ENCODE data around the gene JARID2.
A peak's percentile ranks its signal among the peaks of the same experiment; 100 is the strongest.

The JARID2 gene

GRCh38 chr6:15473741-15474161 is 227.9 kb downstream of the JARID2 start:
- intact Hi-C loops (cut with DNase I) = no loop called here
- DNase-seq = no peak

GRCh38 chr6:15474196-15474595 is 228.3 kb downstream of the JARID2 start:
- intact Hi-C loops (cut with DNase I) = no loop called here

GRCh38 chr6:15475261-15475660 is 229.4 kb downstream of the JARID2 start:
- intact Hi-C loops (cut with DNase I) = no loop called here
- DNase-seq = no peak

More at GRCh38 chr6:15474196-15474595, 228.3 kb downstream of the JARID2 start:
- DNase-seq = no peak

- DNase-seq = no peak
- intact Hi-C loops (cut with DNase I) = no loop called here
Measured at GRCh38 chr6:15475872-15476271, 230.0 kb downstream of the JARID2 start.

- intact Hi-C loops (cut with DNase I) = no loop called here
- no peak for DNase-seq
Measured at GRCh38 chr6:15476631-15477380, 230.9 kb downstream of the JARID2 start.

GRCh38 chr6:15477746-15478145 is 231.9 kb downstream of the JARID2 start:
- intact Hi-C loops (cut with DNase I) = no loop called here
- no peak for DNase-seq

- DNase-seq = peak in 2 of 42 donors; percentile 42 to 68
- intact Hi-C loops (cut with DNase I) = no loop called here
Measured at GRCh38 chr6:15479761-15480160, 233.9 kb downstream of the JARID2 start.

GRCh38 chr6:15480525-15480924 is 234.7 kb downstream of the JARID2 start:
- intact Hi-C loops (cut with DNase I) = no loop called here
- DNase-seq = no peak

- intact Hi-C loops (cut with DNase I) = no loop called here
- DNase-seq = no peak
Measured at GRCh38 chr6:15481390-15482291, 235.8 kb downstream of the JARID2 start.

GRCh38 chr6:15483060-15483459 is 237.2 kb downstream of the JARID2 start:
- intact Hi-C loops (cut with DNase I) = no loop called here

GRCh38 chr6:15484140-15484539 is 238.3 kb downstream of the JARID2 start:
- intact Hi-C loops (cut with DNase I) = no loop called here
- no peak for DNase-seq

More at GRCh38 chr6:15483060-15483459, 237.2 kb downstream of the JARID2 start:
- DNase-seq = no peak

GRCh38 chr6:15484821-15485220 is 239.0 kb downstream of the JARID2 start:
- intact Hi-C loops (cut with DNase I) = no loop called here
- DNase-seq = no peak

GRCh38 chr6:15485936-15486335 is 240.1 kb downstream of the JARID2 start:
- DNase-seq = no peak
- intact Hi-C loops (cut with DNase I) = no loop called here

- DNase-seq = no peak
- intact Hi-C loops (cut with DNase I) = no loop called here
Measured at GRCh38 chr6:15487262-15487661, 241.4 kb downstream of the JARID2 start.

- intact Hi-C loops (cut with DNase I) = no loop called here
- no peak for DNase-seq
Measured at GRCh38 chr6:15489261-15489962, 243.5 kb downstream of the JARID2 start.

- intact Hi-C loops (cut with DNase I) = loop anchor here (5.0 to 10.0 kb wide), 4 partner anchors 46 to 1276 kb away; no protein-coding TSS in a partner anchor
- DNase-seq = no peak
Measured at GRCh38 chr6:15490242-15491100, 244.6 kb downstream of the JARID2 start.

GRCh38 chr6:15491255-15491985 is 245.6 kb downstream of the JARID2 start:
- intact Hi-C loops (cut with DNase I) = loop anchor here (5.0 to 10.0 kb wide), 4 partner anchors 47 to 1277 kb away; no protein-coding TSS in a partner anchor

GRCh38 chr6:15491986-15492269 is 246.1 kb downstream of the JARID2 start:
- intact Hi-C loops (cut with DNase I) = loop anchor here (5.0 to 10.0 kb wide), 4 partner anchors 47 to 1277 kb away; no protein-coding TSS in a partner anchor
- DNase-seq = no peak

More at GRCh38 chr6:15491255-15491985, 245.6 kb downstream of the JARID2 start:
- DNase-seq = peak; percentile 73 to 96 (median 88)

Measured in head of caudate nucleus (tissue), 42 donors.